Measurements from ENCODE around the gene YBX2.
A peak's percentile ranks its signal among the peaks of the same experiment; 100 is the strongest.
"Not testable (repeated sequence)": the region's sequence is repeated elsewhere in the genome, so short reads cannot be mapped to it uniquely, and the experiment has no call there.

YBX2 gene

GRCh38 chr17:7294614-7295153 lies at the start of gene YBX2:
Gene YBX2 (minus strand): TSS chr17:7294639. CDS start chr17:7294500, 139 bp downstream.
- DNase-seq (ENCODE audit: low read depth, low spot score) = peak; percentile 51

DNA sequence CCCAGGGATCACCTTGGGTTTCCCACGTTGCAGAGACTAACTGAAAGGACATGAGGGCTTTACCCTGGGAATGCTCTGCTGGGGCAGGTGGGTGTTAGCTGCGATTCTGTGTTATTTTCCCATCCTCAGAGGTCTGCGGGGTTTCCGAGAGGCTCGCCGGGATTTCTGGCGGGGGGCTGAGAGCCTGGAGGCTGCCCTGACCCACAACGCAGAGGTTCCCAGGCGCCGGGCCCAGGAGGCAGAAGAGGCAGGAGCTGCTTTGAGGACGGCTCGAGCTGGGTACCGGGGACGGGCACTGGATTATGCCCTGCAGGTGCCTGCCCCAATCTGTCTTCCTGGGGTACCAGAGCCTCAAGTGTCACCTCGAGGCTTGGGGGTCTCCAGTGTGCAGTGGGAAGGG lies 48.8 kb upstream of the YBX2 start:
- no peak for DNase-seq (ENCODE audit: low read depth, low spot score)

GRCh38 chr17:7341842-7342241 lies 47.4 kb upstream of the YBX2 start:
- DNase-seq (ENCODE audit: low read depth, low spot score) = no peak

GRCh38 chr17:7340179-7340578 lies 45.7 kb upstream of the YBX2 start:
- no peak for DNase-seq (ENCODE audit: low read depth, low spot score)

GRCh38 chr17:7337600-7337999 lies 43.2 kb upstream of the YBX2 start:
- not testable (repeated sequence) for DNase-seq (ENCODE audit: low read depth, low spot score)

DNA sequence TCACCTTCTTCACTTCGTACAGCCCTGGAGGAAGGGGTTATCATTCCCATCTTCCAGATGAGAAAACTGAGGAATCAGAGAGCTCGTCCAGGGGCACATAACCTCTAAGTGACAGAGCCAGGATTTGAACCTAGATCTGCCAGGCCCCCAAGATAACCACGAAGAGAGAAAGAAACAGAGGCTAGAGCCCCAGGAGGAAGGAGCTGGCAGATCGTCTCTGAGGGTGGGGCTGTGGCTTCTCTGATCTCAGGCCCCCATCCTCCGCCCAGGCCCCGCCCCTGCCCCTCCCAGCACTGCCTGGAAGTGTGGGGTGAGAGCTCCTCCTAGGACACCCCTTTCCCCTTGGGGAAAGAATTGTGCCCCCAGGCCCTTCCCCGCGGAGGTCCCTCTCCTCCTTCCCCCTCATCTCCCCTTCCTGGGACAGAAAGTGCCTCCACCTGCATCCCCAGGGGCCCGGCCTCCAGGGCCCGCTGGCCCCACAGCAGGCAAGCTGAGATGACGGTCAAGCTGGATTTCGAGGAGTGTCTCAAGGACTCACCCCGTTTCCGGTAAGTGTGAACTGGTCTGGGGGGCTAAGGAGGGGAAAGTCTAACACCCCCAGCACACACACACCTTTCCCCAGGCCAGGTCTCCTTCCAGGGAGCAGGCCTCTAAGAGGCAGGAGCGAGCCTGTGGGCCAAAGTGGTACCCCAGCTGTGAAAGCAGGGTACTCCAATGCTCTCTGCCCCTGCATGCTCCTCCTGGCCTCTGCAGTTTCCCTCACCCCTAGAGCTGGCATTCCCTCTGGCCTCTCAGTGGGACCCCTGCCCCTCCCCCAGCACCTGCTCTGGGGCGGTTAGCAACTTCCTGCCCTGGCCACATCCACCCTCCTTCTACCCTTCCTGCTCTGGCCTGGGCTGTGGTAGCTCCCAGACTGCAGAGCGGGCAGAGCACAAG lies 42.1 kb upstream of the YBX2 start, which contains the start of gene ACAP1:
ACAP1 (plus strand) TSS at position 290 of the 936 bp plus-strand sequence; CDS start at position 496, 206 bp downstream.
- peak; percentile 70 for DNase-seq (ENCODE audit: low read depth, low spot score)

GRCh38 chr17:7335765-7336164 lies 41.3 kb upstream of the YBX2 start:
- not testable (repeated sequence) for DNase-seq (ENCODE audit: low read depth, low spot score)

DNA sequence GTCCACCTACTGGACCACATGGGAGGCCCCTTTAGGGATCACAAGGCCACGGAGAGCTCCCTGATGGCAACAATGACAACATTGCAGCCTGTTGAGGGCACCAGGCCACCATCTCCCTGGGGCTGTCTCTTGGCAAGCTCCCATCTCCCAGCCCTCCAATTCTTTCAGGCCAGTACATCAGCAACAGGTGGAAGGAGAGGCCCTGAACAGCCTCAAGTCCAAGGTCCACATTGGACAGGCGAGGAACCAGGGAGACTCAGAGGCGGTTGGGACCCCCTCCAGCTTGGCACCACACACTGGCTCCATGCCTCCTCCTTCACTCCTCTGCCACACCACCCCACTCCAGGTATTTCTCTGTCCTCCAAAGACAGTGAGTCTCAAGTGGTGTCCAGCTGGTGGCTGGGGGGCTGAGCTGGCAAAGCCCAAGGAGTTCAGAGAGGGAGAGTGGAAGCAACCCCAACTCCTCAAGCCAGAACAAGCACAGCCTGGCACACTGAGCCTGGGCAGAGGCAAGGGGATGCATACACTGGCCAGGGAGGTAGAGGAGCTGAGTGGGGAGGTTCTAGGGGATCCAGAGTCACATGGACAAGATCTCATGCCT lies 40.6 kb upstream of the YBX2 start:
- no peak for DNase-seq (ENCODE audit: low read depth, low spot score)

GRCh38 chr17:7332600-7333069 lies 38.2 kb upstream of the YBX2 start:
- not testable (repeated sequence) for DNase-seq (ENCODE audit: low read depth, low spot score)

- DNase-seq (ENCODE audit: low read depth, low spot score) = no peak
Observed at GRCh38 chr17:7332111-7332510, 37.7 kb upstream of the YBX2 start.

DNA sequence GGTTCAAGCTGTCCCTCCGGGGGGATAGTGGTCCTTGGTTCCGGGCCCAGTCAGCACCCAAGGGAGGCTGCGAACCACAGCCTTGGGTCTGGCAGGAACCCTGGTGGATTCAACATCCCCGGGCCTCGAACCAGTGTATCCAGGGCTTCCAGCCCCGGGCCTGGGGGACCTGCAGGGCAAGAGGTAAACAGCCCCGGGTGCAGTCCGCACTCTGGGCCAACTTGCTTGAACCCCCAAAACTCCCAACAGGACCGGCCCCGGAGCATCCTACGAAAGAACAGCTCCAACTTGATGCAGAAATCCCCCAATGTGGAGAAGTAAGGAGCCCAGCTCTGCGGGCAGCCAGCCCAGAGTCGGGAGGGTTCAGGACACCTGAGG lies 36.2 kb upstream of the YBX2 start:
- no peak for DNase-seq (ENCODE audit: low read depth, low spot score)

GRCh38 chr17:7329997-7330637 lies 35.7 kb upstream of the YBX2 start:
- DNase-seq (ENCODE audit: low read depth, low spot score) = peak; percentile 52

DNA sequence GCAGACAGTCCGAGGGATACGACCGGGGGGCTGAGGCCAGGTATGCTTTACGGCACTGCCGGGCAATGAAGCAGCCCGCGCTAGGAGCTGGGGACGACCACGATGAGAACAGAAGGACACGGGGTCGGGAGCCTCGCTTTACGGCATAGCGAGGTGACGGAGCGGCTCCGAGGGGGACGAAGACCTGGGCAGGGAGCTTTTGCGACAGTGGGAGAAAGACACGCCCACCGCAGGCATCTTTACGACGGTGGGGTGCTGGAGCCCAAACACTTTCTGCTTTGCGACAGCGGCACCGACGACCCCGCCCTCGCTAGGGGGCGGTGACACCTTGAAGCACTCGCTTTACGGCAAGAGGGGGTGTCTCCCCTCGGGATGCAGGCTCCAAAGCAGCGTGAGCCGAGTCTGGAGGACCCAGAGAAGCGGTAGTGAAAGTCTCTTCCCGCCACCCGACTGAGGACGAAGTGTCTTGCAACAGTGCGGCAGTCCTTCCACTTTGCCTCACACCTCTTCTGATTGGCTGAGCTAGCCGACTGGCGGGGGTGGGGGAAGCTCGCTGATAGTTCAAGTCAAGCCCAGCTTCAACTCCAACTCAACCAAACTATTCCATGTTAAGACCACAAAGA lies 35.0 kb upstream of the YBX2 start:
- peak; percentile 88 for DNase-seq (ENCODE audit: low read depth, low spot score)

DNA sequence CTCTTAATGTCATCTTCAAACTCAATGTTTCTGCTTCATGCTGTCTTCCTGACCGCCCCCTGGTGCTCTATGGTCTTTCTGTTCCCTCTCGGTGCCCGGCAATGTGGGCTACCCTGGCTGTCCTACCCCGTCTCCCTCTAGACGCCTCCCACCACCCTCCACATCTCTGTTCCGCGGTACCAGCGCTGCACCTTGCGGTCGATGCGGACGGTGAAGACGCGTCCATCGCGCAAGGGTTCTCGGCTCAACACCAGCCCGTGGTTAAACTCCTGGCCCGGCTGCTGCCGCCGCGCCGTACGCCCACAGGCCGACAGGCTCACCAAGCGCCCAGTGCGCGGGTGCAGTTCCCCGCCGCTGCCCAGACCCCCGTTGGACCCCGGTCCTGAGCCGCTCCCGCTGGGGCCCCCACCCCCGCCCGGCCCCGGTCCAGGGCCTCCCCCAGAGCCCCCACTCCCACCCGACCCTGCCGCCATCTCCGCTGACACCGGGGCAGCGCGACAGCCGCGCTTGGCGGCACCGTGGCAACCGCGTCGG lies 34.5 kb upstream of the YBX2 start, which contains the start of gene NEURL4:
NEURL4 (minus strand) TSS at position 496 of the 534 bp plus-strand sequence; CDS start at position 473, 23 bp downstream.
- DNase-seq (ENCODE audit: low read depth, low spot score) = no peak

- no peak for DNase-seq (ENCODE audit: low read depth, low spot score)
Observed at GRCh38 chr17:7328009-7328408, 33.6 kb upstream of the YBX2 start.

DNA sequence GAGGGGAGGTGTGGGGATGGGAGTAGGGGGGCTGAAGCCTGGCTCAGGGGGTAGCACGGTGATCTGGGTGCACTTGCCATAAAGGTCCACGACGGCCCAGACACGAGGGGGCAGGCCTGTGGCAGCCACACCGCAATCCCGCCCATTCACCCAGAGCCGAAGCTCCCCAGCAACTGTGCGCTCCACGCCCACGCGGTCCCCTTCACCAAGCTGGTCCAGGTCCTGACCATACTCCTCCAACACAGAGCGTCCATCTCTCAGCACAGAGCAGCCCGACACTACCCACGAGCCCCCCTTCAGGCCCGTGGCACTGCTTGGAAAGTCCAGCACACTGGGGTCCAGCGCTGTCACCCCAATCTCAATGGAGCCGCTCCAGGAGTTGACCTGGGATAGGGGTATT lies 33.1 kb upstream of the YBX2 start:
- DNase-seq (ENCODE audit: low read depth, low spot score) = no peak

DNA sequence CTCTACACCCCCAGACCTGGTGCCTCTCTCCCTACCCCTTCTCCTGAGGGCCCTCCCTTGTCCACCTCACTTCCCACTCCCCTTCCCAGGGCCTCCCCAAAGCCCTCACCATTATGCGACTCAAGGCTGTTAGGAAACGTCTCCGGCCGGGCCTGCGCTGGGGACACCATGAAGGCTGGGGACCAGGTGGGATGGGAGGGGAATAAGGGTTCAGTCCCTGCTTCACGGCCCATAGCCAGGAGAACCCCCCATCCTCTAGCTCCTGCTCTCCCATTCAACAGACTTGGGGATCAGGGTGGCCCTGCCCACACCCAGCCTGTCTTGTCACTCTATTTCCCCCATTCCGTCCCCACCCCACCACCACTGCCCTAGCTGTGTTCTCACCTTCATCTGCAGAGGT lies 32.6 kb upstream of the YBX2 start:
- DNase-seq (ENCODE audit: low read depth, low spot score) = no peak

DNA sequence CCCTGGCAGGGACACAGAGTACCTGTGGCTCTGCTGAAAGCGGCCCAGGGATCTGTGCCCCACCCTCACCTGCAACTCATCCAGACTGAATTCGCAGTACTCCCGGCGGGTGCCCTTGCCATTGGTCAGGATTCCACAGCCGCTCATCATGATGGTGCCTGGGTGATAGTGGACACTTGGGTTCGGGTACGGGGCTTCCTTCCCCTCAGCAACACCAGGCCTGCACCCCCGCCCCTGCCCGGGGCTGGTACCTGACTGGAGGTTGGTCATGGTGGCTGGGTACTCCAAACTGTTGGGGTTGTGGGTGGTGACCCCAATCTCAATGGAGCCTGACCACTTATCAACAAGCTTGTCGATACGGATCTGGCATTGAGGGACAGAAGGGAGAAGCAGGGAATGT lies 31.7 kb upstream of the YBX2 start:
- no peak for DNase-seq (ENCODE audit: low read depth, low spot score)

GRCh38 chr17:7325031-7325528 lies 30.6 kb upstream of the YBX2 start:
- DNase-seq (ENCODE audit: low read depth, low spot score) = no peak

- DNase-seq (ENCODE audit: low read depth, low spot score) = no peak
Observed at GRCh38 chr17:7324438-7324779, 30.0 kb upstream of the YBX2 start.

All from activated naive CD8-positive, alpha-beta T cell treated with anti-CD3 and anti-CD28 coated beads, Interleukin-2, amount 50 U/mL, for 16 hours (primary cell).